ENCODE measurements around the gene ATP8A1. TPM values are rescaled to one million over a fixed set of nuclear protein-coding genes. Genes with fewer than 3 reads are reported as not detected.

Gene ATP8A1
- 1.4 and 2.1 TPM in 2 replicates for total RNA-seq

DNA sequence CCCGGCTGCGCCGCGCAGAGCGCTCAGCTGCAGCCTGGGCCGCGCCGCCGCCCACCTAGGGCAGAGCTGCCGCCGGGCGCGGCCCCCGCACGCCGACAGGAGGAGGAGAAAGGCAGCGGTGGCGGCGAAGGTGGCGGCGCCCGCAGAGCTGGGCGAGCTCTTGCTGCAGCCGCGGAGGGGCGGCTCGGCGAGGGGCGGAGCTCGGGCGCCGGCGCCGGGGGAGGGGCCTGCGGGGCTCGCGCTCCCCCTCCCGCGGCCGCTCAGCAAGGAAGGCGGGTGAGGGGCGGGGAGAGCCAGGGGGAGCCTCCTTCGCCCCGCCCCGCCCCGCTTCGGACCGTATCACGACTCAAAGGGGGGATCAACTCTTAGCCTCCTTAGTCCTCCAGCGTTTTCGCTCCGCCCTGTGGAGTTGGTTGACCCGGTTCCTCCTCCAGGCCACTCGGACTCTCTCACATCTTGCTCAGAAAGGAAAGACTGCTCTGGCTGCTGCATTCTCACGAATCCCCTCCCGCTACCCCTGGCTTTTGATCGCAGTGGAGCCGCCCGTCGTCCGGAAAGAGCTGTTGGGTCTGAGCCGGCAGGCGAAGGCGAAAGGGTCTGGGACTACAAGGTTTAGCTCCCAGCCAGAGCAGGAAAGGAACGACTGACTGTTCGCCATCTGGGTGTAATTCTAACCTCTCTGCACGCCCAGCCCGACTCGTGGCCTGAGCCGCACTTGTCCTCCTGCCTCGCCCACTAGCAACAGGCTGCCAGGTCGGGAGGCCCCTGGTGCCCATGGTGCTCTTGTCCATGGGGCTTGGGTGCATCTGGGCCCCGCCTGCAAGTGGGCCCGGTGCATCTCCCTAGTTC is at the start of gene ATP8A1:
Gene ATP8A1 (minus strand): TSS at position 162 of the 849 bp plus-strand sequence. CDS start 232 bp downstream, outside the sequence.

DNA sequence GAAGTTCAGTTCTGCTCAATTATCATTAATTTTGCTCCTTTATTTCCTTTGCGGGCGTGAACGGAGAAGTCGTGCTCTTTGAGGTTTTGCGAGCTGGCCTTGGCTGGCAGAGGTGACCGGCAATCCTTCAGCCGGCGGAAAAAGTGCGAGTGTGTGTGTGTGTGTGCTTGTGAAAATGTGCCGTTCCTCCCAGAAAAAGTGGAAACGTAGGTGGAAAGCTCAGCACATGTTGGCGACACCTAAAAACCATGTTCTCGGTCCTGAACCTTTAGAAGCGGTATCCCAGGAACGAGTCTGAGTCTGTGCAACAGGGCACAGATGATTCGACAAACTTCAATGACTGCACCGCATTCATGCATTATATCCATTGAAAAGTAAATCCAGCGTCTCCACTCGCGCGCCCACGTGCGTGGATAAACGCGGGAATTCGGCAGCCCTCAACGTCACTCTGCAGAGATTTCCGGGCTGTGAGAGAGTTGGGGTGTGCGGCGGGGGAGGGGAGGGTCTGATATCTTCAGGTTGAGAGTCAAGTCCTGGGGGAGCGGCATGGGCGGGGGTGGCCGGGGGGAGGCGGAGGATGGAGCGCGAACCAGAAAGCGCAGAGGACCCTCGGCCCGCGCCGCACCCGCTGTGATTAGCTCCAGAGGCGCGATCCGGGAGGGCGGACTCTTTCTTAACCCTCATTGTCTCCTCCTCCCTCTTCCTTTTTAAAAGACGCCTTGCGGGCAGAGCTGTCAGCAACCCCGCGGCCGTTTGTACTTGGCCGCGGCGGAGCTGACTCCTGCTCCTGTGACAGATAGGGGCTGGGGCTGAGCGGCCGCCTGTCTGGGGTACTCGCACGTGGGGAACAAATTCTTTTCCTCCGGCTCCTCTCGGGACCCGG is 259.9 kb downstream of the ATP8A1 start, which contains the start of gene SHISA3:
Gene SHISA3 (plus strand): TSS at position 737 of the 883 bp plus-strand sequence. CDS start 569 bp downstream, outside the sequence.

Other genes starting within 250 kb of the ATP8A1 start
- gene GRXCR1, start 235.6 kb upstream of the ATP8A1 start, total RNA-seq, result not detected in 2 replicates